Mucosa of descending colon (tissue), 3 donors: ENCODE results near the gene ITPK1. TPM values are rescaled to one million over a fixed set of nuclear protein-coding genes. Genes with fewer than 3 reads are reported as not detected.
A peak's percentile ranks its signal among the peaks of the same experiment; 100 is the strongest.

Experiments used
- ATAC-seq: fragments of 200-7000 bp; cut with Tn5 transposase; one replicate; pipeline ENCODE4 v1.9.1; 2020; ENCODE audit warnings: mild to moderate bottlenecking, moderate library complexity
- DNase-seq, 3 donors: peaks; one replicate each; pipeline ENCODE4 v3.0.0-alpha.2; 2020
- H3K36me3 ChIP-seq: fragments of 200-600 bp; one replicate; pipeline ENCODE4 v1.8.0; 2021; ENCODE audit warnings: low read depth, mild to moderate bottlenecking
- H3K4me1 ChIP-seq: fragments of 200-600 bp; one replicate; pipeline ENCODE4 v1.8.0; 2021; ENCODE audit warnings: low read depth, mild to moderate bottlenecking
- H3K4me3 ChIP-seq: fragments of 200-600 bp; one replicate; pipeline ENCODE4 v1.8.0; 2021; ENCODE audit warnings: mild to moderate bottlenecking
- H3K9me3 ChIP-seq: fragments of 200-600 bp; one replicate; pipeline ENCODE4 v1.8.0; 2021; ENCODE audit warnings: mild to moderate bottlenecking
- intact Hi-C, 2 donors: fragments of 100-400 bp; cut with DNase I in 1 of 2; cut with micrococcal nuclease in 1 of 2; formaldehyde crosslinking; loops; one replicate each; pipeline versions ENCODE4 v1.11.0 to v1.11.1; 2022; cut with DNase I, micrococcal nuclease
- total RNA-seq, 3 donors: library from RNA; stranded (reverse); fragmentation: NEBNext Ultra II Directional in 2 of 3; extraction: Animal tissue kit (Norgen Biotek cat#: 25700) in 2 of 3; gene quantifications; one replicate each; pipeline versions ENCODE4 v1.2.1 to v1.2.4, GENCODE V29; 2021 to 2023
- TF ChIP-seq, protein P1 (sequence below): fragments of 200-600 bp; IDR thresholded peaks from one replicate; pipeline ENCODE4 v1.8.0; 2022; ENCODE audit warnings: antibody characterized with exemption, mild to moderate bottlenecking
- donor health status: DM: no; HTN: no; CAD: no; lungs with moderate emphysema.
- donor health status: DM: no; HTN: no; CAD: no.
- donor health status: DM: no; HTN: yes; CAD: no.

The ITPK1 gene
- total RNA-seq, 3 donors from 2014 or later = 134 to 165 (median 152) TPM

DNA sequence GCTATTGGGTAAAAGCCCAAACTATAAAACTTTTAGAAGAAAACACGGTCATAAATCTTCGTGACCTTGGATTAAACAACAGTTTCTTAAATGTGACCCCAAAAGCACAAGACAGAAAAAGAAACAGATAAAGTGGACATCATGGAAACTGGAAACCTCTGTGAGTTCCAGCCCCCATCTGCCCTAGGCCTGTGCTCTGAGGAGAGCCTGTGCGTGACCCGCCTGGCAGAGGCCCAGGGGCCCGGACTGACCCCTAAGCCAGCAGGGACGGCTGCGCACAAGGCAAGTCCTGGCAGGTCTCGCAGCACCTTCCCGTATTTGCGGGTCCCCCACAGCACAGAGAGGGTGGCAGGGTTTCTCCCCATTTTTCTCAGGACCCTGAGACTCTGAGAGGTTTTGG is 116.8 kb downstream of the ITPK1 start:
- ATAC-seq = no peak
- Histone ChIP-seq H3K9me3 (no peaks in the 10 kb centered on the region), H3K4me1 (no peaks in the 10 kb centered on the region), H3K36me3 (no peaks in the 10 kb centered on the region), H3K4me3 (no peak overlapping the region)
- TF ChIP-seq, protein P1, sequence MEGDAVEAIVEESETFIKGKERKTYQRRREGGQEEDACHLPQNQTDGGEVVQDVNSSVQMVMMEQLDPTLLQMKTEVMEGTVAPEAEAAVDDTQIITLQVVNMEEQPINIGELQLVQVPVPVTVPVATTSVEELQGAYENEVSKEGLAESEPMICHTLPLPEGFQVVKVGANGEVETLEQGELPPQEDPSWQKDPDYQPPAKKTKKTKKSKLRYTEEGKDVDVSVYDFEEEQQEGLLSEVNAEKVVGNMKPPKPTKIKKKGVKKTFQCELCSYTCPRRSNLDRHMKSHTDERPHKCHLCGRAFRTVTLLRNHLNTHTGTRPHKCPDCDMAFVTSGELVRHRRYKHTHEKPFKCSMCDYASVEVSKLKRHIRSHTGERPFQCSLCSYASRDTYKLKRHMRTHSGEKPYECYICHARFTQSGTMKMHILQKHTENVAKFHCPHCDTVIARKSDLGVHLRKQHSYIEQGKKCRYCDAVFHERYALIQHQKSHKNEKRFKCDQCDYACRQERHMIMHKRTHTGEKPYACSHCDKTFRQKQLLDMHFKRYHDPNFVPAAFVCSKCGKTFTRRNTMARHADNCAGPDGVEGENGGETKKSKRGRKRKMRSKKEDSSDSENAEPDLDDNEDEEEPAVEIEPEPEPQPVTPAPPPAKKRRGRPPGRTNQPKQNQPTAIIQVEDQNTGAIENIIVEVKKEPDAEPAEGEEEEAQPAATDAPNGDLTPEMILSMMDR = no peak
- intact Hi-C loops = no loop called here
- peak in 1 of 3 donors; percentile 37 for DNase-seq

DNA sequence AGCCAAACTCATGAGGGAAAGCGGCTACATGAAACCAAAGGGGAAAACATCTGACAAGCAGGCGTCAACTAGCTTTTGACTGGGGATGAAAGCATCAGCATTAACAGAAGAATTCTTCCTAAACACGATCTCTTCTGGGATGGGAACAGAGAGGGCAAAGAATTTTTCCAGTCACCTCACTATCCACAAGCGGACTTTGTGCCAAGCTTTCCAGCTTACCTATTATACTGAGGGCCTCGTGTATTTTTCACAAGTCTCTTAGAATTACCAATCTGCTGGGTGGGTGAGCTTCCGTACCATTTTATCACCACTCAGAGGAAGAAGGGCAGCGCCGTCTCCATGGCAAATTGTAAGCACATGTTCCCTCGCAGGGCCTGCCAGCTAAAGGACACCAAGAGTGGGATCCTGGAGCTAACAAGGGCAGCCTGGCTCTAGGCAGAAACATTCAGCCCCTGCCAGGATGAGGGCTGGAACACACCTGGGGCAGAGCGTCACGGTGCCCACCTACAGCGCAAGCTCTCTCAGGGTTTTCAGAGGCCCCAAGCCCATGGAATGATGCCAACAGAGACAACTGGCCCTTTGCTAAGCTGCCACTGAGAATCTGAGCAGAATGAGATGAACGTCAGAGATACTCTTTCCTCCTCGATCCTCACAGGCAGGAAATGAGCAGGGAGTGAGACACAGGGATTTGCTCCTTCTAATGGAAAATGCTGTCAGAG is 118.2 kb downstream of the ITPK1 start:
- Histone ChIP-seq H3K9me3 (no peaks in the 10 kb centered on the region), H3K4me1 (no peaks in the 10 kb centered on the region), H3K36me3 (peaks cover 4% of the 10 kb centered on the region), H3K4me3 (no peak overlapping the region)
- TF ChIP-seq, protein P1 = no peak
- DNase-seq = peak in 1 of 3 donors; percentile 23
- no peak for ATAC-seq
- intact Hi-C loops = no loop called here

DNA sequence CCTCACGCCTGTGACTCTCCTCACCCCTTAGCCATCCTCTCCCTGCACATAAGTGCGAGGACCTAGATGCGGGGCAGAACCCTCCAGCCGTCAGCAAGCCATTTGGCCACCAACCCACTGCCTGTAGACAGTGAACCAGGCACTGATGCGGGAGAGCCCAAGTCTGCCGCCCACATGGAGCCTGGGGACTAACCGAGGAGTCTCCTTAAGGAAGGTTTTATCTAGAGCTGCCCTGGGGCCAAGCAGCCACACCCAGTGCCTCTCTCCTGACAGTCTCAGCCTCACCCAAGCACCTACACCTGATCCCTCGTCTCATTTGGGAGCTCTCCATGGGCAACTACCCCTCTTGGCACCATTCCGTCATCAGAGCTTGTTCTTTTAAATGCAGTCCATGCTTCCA is 120.1 kb downstream of the ITPK1 start:
- TF ChIP-seq, protein P1 = no peak
- DNase-seq = peak in 1 of 3 donors; percentile 34
- ATAC-seq = no peak
- Histone ChIP-seq H3K4me1 (no peaks in the 10 kb centered on the region), H3K36me3 (peaks cover 4% of the 10 kb centered on the region), H3K9me3 (no peaks in the 10 kb centered on the region), H3K4me3 (no peak overlapping the region)
- intact Hi-C loops = no loop called here

DNA sequence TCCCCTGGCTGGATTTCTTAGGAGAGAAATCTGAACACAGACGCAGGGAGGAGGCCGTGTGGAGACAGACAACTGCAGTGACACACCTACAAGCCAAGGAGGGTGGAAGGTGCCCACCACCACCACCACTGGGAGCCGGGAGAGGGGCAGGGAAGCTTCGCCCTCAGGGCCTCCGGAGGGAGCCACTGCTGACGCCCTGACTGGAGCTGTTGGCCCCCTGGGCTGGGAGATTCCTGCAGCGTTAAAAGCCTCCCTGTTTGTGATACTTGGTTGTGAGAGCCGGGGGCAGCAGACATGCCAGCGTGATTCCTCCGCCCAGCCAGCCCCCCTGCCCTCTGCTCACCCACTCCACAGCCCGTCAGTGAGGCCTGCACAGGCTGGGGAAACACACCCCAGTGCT is 120.8 kb downstream of the ITPK1 start:
- Histone ChIP-seq H3K4me1 (no peaks in the 10 kb centered on the region), H3K9me3 (no peaks in the 10 kb centered on the region), H3K4me3 (no peak overlapping the region), H3K36me3 (peaks cover 4% of the 10 kb centered on the region)
- intact Hi-C loops = no loop called here
- TF ChIP-seq, protein P1 = no peak
- DNase-seq = peak in 1 of 3 donors; percentile 15
- no peak for ATAC-seq

DNA sequence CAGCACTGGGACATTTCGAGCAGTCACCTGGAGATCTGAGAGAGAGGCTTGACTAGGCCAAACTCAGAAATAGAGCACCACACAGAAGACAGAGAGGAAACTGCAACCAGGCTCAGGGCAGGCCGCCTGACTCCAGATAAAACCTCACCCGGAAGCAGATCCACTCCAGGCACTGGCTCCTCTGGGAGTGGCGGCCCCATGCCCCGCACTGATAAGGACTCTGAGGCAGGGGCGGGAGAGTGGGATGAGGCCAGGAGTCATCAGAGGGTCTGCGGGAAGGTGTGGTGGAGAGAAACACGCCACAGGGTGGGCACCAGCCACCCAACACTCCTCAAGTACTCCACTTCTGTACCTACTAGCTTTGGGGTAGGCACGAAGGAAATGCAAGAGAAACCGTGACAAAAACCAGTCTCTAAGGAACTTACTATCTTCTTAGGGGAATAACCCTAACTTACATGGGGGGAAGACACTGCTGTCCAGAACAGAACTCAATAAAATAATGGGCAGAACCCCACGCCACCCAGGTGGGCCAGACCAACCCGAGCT is 121.5 kb downstream of the ITPK1 start:
- Histone ChIP-seq H3K4me3 (no peak overlapping the region), H3K9me3 (no peaks in the 10 kb centered on the region), H3K4me1 (no peaks in the 10 kb centered on the region), H3K36me3 (peaks cover 4% of the 10 kb centered on the region)
- ATAC-seq (no peak), DNase-seq (peak in 1 of 3 donors; percentile 18)
- TF ChIP-seq, protein P1 = no peak
- intact Hi-C loops = no loop called here
